Measurements from ENCODE around the gene RIMBP2.

RIMBP2 gene

GRCh38 chr12:130367523-130367922 is 348.6 kb downstream of the RIMBP2 start:
- in situ Hi-C loops (cut with HindIII; ENCODE audit: low sequenced_read_pairs): no loop called here
- no peak overlapping the region for H3K4me3 ChIP-seq (ENCODE audit: low read depth, low read length)
- no peak for TF ChIP-seq CTCF (IDR thresholded peaks at IDR 0.05; ENCODE audit: low read depth, low read length, missing control alignments)
- DNase-seq (ENCODE audit: low read depth): no peak

- no peak for TF ChIP-seq CTCF (IDR thresholded peaks at IDR 0.05; ENCODE audit: low read depth, low read length, missing control alignments)
- no peak overlapping the region for H3K4me3 ChIP-seq (ENCODE audit: low read depth, low read length)
- in situ Hi-C loops (cut with HindIII; ENCODE audit: low sequenced_read_pairs): no loop called here
- no peak for DNase-seq (ENCODE audit: low read depth)
Measured at GRCh38 chr12:130367003-130367402, 349.1 kb downstream of the RIMBP2 start.

- no peak for TF ChIP-seq CTCF (IDR thresholded peaks at IDR 0.05; ENCODE audit: low read depth, low read length, missing control alignments)
- in situ Hi-C loops (cut with HindIII; ENCODE audit: low sequenced_read_pairs): no loop called here
- no peak for DNase-seq (ENCODE audit: low read depth)
- no peak overlapping the region for H3K4me3 ChIP-seq (ENCODE audit: low read depth, low read length)
Measured at GRCh38 chr12:130366159-130366558, 349.9 kb downstream of the RIMBP2 start.

- H3K4me3 ChIP-seq (ENCODE audit: low read depth, low read length): no peak overlapping the region
- in situ Hi-C loops (cut with HindIII; ENCODE audit: low sequenced_read_pairs): no loop called here
- no peak for DNase-seq (ENCODE audit: low read depth)
- TF ChIP-seq CTCF (IDR thresholded peaks at IDR 0.05; ENCODE audit: low read depth, low read length, missing control alignments): no peak
Measured at GRCh38 chr12:130364578-130364977, 351.5 kb downstream of the RIMBP2 start.

GRCh38 chr12:130362060-130362459 is 354.0 kb downstream of the RIMBP2 start:
- in situ Hi-C loops (cut with HindIII; ENCODE audit: low sequenced_read_pairs): no loop called here
- DNase-seq (ENCODE audit: low read depth): no peak
- H3K4me3 ChIP-seq (ENCODE audit: low read depth, low read length): no peak overlapping the region
- no peak for TF ChIP-seq CTCF (IDR thresholded peaks at IDR 0.05; ENCODE audit: low read depth, low read length, missing control alignments)

- in situ Hi-C loops (cut with HindIII; ENCODE audit: low sequenced_read_pairs): no loop called here
- no peak for TF ChIP-seq CTCF (IDR thresholded peaks at IDR 0.05; ENCODE audit: low read depth, low read length, missing control alignments)
- H3K4me3 ChIP-seq (ENCODE audit: low read depth, low read length): no peak overlapping the region
- no peak for DNase-seq (ENCODE audit: low read depth)
Measured at GRCh38 chr12:130357729-130358330, 358.3 kb downstream of the RIMBP2 start.
